Measurements from ENCODE around the gene ZNF644.

Gene ZNF644

GRCh38 chr1:90945287-90945686 is 76.5 kb downstream of the ZNF644 start:
- Histone ChIP-seq H3K36me3 (ENCODE audit: insufficient read depth) (no peaks in the 10 kb centered on the region), H3K27me3 (ENCODE audit: insufficient read depth, low read depth) (no peaks in the 10 kb centered on the region), H4K20me1 (ENCODE audit: insufficient read depth) (peaks cover 9% of the 10 kb centered on the region; the same call in 1 of the 2 replicates), H3K9ac (no peak overlapping the region), H3K4me2 (no peak overlapping the region), H3K4me1 (ENCODE audit: low read depth, poor library complexity, severe bottlenecking) (peaks cover 7% of the 10 kb centered on the region), H3K79me2 (ENCODE audit: insufficient read depth, low read depth) (0 out of 2 replicates have a peak, but pooled peaks cover 11% of the 10 kb centered on the region), H2AFZ (ENCODE audit: low read depth) (no peak overlapping the region), H3K27ac (no peak overlapping the region), H3K4me3 (IDR thresholded peaks at IDR 0.05; ENCODE audit: insufficient read depth, low read depth, low read length) (no peak overlapping the region)
- TF ChIP-seq CTCF (conservative IDR thresholded peaks at IDR 0.05; ENCODE audit: low read depth, low read length): no peak

GRCh38 chr1:90943966-90944365 is 77.9 kb downstream of the ZNF644 start:
- Histone ChIP-seq H3K79me2 (ENCODE audit: insufficient read depth, low read depth) (0 out of 2 replicates have a peak, but pooled peaks cover 11% of the 10 kb centered on the region), H4K20me1 (ENCODE audit: insufficient read depth) (peaks cover 9% of the 10 kb centered on the region; the same call in 1 of the 2 replicates)

GRCh38 chr1:90940746-90941145 is 81.1 kb downstream of the ZNF644 start:
- no peak for TF ChIP-seq CTCF (conservative IDR thresholded peaks at IDR 0.05; ENCODE audit: low read depth, low read length)
- Histone ChIP-seq H3K27me3 (ENCODE audit: insufficient read depth, low read depth) (no peaks in the 10 kb centered on the region), H2AFZ (ENCODE audit: low read depth) (no peak overlapping the region), H3K79me2 (ENCODE audit: insufficient read depth, low read depth) (0 out of 2 replicates have a peak, but pooled peaks cover 3% of the 10 kb centered on the region), H3K4me3 (IDR thresholded peaks at IDR 0.05; ENCODE audit: insufficient read depth, low read depth, low read length) (no peak overlapping the region), H3K36me3 (ENCODE audit: insufficient read depth) (no peaks in the 10 kb centered on the region), H3K4me1 (ENCODE audit: low read depth, poor library complexity, severe bottlenecking) (no peaks in the 10 kb centered on the region), H3K9ac (no peak overlapping the region), H3K4me2 (no peak overlapping the region), H4K20me1 (ENCODE audit: insufficient read depth) (no peaks in the 10 kb centered on the region), H3K27ac (no peak overlapping the region)

More at GRCh38 chr1:90943966-90944365, 77.9 kb downstream of the ZNF644 start:
- Histone ChIP-seq H3K4me2 (no peak overlapping the region), H3K27ac (no peak overlapping the region), H3K27me3 (ENCODE audit: insufficient read depth, low read depth) (no peaks in the 10 kb centered on the region), H2AFZ (ENCODE audit: low read depth) (no peak overlapping the region), H3K4me3 (IDR thresholded peaks at IDR 0.05; ENCODE audit: insufficient read depth, low read depth, low read length) (no peak overlapping the region), H3K36me3 (ENCODE audit: insufficient read depth) (no peaks in the 10 kb centered on the region), H3K4me1 (ENCODE audit: low read depth, poor library complexity, severe bottlenecking) (no peaks in the 10 kb centered on the region), H3K9ac (no peak overlapping the region)
- TF ChIP-seq CTCF (conservative IDR thresholded peaks at IDR 0.05; ENCODE audit: low read depth, low read length): no peak

GRCh38 chr1:90936731-90937130 is 85.1 kb downstream of the ZNF644 start:
- no peak overlapping the region for H3K9ac ChIP-seq
- no peak overlapping the region for H2AFZ ChIP-seq (ENCODE audit: low read depth)
- H3K36me3 ChIP-seq (ENCODE audit: insufficient read depth): no peaks in the 10 kb centered on the region
- no peaks in the 10 kb centered on the region for H3K4me1 ChIP-seq (ENCODE audit: low read depth, poor library complexity, severe bottlenecking)
- H3K4me3 ChIP-seq (IDR thresholded peaks at IDR 0.05; ENCODE audit: insufficient read depth, low read depth, low read length): no peak overlapping the region
- H3K27me3 ChIP-seq (ENCODE audit: insufficient read depth, low read depth): no peaks in the 10 kb centered on the region
- H4K20me1 ChIP-seq (ENCODE audit: insufficient read depth): no peaks in the 10 kb centered on the region
- TF ChIP-seq CTCF (conservative IDR thresholded peaks at IDR 0.05; ENCODE audit: low read depth, low read length): no peak
- H3K4me2 ChIP-seq: no peak overlapping the region
- H3K27ac ChIP-seq: no peak overlapping the region
- H3K79me2 ChIP-seq (ENCODE audit: insufficient read depth, low read depth): peaks cover 4% of the 10 kb centered on the region; the same call in 1 of the 2 replicates

Measured in KMS-11 (cell line).